ENCODE data around the gene CAPG. TPM values are rescaled to one million over a fixed set of nuclear protein-coding genes. Genes with fewer than 3 reads are reported as not detected.

The CAPG gene
- polyA plus RNA-seq, 2 of the 4 experiments (the other 2 are of a cell fraction) = 57.5 to 81.0 TPM

DNA sequence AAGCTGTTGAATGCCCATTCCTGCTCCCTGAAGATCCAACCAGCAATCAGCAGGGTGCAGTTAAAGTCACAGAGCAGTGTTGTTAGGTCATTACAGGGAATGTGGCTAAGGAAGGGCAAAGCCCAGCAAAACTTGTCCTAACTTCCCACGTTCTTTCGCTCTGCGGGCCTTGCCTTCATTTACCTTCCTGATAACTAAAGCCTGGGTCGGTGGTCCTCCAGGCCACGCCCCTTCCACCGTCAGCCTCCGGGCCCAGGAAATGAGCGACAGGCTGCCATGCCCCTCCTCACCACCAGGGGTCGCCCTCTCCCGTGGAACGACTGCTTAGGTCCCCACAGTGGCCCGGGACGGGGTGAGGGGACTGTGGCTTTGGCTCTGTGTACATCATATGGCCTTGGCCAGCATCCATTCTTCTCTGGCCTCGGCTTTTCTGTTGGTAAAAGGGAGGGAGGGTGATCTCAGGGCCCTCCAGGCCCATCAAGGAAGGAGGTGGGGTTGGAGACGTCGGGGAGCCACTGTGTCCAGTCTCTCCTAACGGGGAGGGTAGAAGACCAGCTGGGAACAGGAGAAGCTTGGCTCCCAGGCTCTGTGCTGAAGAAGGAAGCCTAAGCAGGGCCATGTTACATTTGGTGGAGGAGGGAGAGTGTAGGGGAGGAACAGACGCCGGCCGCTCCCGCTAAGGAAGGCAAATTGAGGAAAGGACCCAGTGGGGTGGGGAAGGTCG, 10.5 kb upstream of the CAPG start:
- Histone ChIP-seq H3K4me2 (peak overlapping the region; percentile 93), H3K27ac (peak overlapping the region; percentile 96 to 98), H3K4me1 (peaks cover 44% of the 10 kb centered on the region), H3K4me3 (peak overlapping the region; percentile 16; the same call in 1 of the 3 replicates), H3K9me3 (no peaks in the 10 kb centered on the region)
- no peak for FAIRE-seq
- peak; percentile 92 to 97 for DNase-seq (ENCODE audit: low read depth in 1 of 2, low spot score in 1 of 2)
- ChIA-PET CTCF (interaction anchor here (0.5 to 41.9 kb wide), 59 partner anchors 9 to 691 kb away, joined by 3 to 1185 read pairs (median 5); partner anchors contain the start of genes C2orf68, ELMOD3, GGCX and MAT2A), POLR2A (interaction anchor here (0.7 to 11.7 kb wide), 11 partner anchors 11 to 191 kb away, joined by 3 to 261 read pairs (median 5); partner anchors contain the start of genes C2orf68, GGCX and MAT2A)
- peak; percentile 57 to 70 for ATAC-seq
- 2% methylated on average over 22 of the region's 22 CpGs for WGBS (ENCODE audit: missing lambda C conversion rate)
- no peak for TF ChIP-seq NR3C1 (IDR thresholded peaks at IDR 0.05)
- TF ChIP-seq EHF (CRISPR knock-in tag; IDR thresholded peaks at IDR 0.05) = no peak
- TF ChIP-seq TP53 (CRISPR knock-in tag; IDR thresholded peaks at IDR 0.05) = no peak
- no peak for TF ChIP-seq FOXS1 (CRISPR knock-in tag; IDR thresholded peaks at IDR 0.05)
- TF ChIP-seq CHD2 (IDR thresholded peaks at IDR 0.05; ENCODE audit: low read length, partially characterized antibody) = no peak
- TF ChIP-seq TFCP2L1 (CRISPR knock-in tag; IDR thresholded peaks at IDR 0.05) = peak; percentile 8; the same call in 1 of the 2 replicates
- no peak for TF ChIP-seq KDM1A (IDR thresholded peaks at IDR 0.05; ENCODE audit: low read depth)
- TF ChIP-seq, protein P1, sequence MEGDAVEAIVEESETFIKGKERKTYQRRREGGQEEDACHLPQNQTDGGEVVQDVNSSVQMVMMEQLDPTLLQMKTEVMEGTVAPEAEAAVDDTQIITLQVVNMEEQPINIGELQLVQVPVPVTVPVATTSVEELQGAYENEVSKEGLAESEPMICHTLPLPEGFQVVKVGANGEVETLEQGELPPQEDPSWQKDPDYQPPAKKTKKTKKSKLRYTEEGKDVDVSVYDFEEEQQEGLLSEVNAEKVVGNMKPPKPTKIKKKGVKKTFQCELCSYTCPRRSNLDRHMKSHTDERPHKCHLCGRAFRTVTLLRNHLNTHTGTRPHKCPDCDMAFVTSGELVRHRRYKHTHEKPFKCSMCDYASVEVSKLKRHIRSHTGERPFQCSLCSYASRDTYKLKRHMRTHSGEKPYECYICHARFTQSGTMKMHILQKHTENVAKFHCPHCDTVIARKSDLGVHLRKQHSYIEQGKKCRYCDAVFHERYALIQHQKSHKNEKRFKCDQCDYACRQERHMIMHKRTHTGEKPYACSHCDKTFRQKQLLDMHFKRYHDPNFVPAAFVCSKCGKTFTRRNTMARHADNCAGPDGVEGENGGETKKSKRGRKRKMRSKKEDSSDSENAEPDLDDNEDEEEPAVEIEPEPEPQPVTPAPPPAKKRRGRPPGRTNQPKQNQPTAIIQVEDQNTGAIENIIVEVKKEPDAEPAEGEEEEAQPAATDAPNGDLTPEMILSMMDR (IDR thresholded peaks at IDR 0.05) = peak; percentile 99
- no peak; the same call in 1 of the 2 replicates for TF ChIP-seq CHD4 (IDR thresholded peaks at IDR 0.05; ENCODE audit: borderline replicate concordance)
- TF ChIP-seq, protein P2, sequence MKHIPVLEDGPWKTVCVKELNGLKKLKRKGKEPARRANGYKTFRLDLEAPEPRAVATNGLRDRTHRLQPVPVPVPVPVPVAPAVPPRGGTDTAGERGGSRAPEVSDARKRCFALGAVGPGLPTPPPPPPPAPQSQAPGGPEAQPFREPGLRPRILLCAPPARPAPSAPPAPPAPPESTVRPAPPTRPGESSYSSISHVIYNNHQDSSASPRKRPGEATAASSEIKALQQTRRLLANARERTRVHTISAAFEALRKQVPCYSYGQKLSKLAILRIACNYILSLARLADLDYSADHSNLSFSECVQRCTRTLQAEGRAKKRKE (CRISPR knock-in tag; IDR thresholded peaks at IDR 0.05; ENCODE audit: low read depth) = no peak
- TF ChIP-seq FOSB (CRISPR knock-in tag; IDR thresholded peaks at IDR 0.05) = no peak
- TF ChIP-seq RFX5 (IDR thresholded peaks at IDR 0.05) = peak; percentile 46; the same call in 1 of the 2 replicates
- TF ChIP-seq, protein P3, sequence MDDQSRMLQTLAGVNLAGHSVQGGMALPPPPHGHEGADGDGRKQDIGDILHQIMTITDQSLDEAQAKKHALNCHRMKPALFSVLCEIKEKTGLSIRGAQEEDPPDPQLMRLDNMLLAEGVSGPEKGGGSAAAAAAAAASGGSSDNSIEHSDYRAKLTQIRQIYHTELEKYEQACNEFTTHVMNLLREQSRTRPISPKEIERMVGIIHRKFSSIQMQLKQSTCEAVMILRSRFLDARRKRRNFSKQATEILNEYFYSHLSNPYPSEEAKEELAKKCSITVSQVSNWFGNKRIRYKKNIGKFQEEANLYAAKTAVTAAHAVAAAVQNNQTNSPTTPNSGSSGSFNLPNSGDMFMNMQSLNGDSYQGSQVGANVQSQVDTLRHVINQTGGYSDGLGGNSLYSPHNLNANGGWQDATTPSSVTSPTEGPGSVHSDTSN (IDR thresholded peaks at IDR 0.05) = no peak
- TF ChIP-seq HOXA7 (CRISPR knock-in tag; IDR thresholded peaks at IDR 0.05) = 0 out of 2 replicates have a peak, but pooled peaks have one; percentile 42
- TF ChIP-seq ZFP36 (IDR thresholded peaks at IDR 0.05; ENCODE audit: borderline replicate concordance, partially characterized antibody) = no peak
- no peak for TF ChIP-seq EP300 (IDR thresholded peaks at IDR 0.05)
- TF ChIP-seq, protein P4, sequence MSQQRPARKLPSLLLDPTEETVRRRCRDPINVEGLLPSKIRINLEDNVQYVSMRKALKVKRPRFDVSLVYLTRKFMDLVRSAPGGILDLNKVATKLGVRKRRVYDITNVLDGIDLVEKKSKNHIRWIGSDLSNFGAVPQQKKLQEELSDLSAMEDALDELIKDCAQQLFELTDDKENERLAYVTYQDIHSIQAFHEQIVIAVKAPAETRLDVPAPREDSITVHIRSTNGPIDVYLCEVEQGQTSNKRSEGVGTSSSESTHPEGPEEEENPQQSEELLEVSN (IDR thresholded peaks at IDR 0.05; ENCODE audit: borderline replicate concordance, low read depth) = no peak
- TF ChIP-seq ESRRA (IDR thresholded peaks at IDR 0.05; ENCODE audit: borderline replicate concordance, low read length) = no peak
- no peak for TF ChIP-seq SREBF2 (IDR thresholded peaks at IDR 0.05)
- TF ChIP-seq, protein P5, sequence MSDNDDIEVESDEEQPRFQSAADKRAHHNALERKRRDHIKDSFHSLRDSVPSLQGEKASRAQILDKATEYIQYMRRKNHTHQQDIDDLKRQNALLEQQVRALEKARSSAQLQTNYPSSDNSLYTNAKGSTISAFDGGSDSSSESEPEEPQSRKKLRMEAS (IDR thresholded peaks at IDR 0.05) = no peak
- 0 out of 2 replicates have a peak, but pooled peaks have one; percentile 87 for TF ChIP-seq HEYL (CRISPR knock-in tag; IDR thresholded peaks at IDR 0.05)
- TF ChIP-seq, protein P6, sequence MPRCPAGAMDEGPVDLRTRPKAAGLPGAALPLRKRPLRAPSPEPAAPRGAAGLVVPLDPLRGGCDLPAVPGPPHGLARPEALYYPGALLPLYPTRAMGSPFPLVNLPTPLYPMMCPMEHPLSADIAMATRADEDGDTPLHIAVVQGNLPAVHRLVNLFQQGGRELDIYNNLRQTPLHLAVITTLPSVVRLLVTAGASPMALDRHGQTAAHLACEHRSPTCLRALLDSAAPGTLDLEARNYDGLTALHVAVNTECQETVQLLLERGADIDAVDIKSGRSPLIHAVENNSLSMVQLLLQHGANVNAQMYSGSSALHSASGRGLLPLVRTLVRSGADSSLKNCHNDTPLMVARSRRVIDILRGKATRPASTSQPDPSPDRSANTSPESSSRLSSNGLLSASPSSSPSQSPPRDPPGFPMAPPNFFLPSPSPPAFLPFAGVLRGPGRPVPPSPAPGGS (IDR thresholded peaks at IDR 0.05) = no peak
- TF ChIP-seq CBX2 (IDR thresholded peaks at IDR 0.05; ENCODE audit: borderline replicate concordance, low read depth) = no peak
- no peak for TF ChIP-seq JUNB (IDR thresholded peaks at IDR 0.05)
- TF ChIP-seq BHLHE40 (IDR thresholded peaks at IDR 0.05; ENCODE audit: low read depth, low read length) = 0 out of 2 replicates have a peak, but pooled peaks have one; percentile 24
- TF ChIP-seq RAD21 (conservative IDR thresholded peaks at IDR 0.05 in 1 of 2, IDR thresholded peaks at IDR 0.05 in 1 of 2) = peak; percentile 100
- TF ChIP-seq, protein P7, sequence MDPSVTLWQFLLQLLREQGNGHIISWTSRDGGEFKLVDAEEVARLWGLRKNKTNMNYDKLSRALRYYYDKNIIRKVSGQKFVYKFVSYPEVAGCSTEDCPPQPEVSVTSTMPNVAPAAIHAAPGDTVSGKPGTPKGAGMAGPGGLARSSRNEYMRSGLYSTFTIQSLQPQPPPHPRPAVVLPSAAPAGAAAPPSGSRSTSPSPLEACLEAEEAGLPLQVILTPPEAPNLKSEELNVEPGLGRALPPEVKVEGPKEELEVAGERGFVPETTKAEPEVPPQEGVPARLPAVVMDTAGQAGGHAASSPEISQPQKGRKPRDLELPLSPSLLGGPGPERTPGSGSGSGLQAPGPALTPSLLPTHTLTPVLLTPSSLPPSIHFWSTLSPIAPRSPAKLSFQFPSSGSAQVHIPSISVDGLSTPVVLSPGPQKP (IDR thresholded peaks at IDR 0.05; ENCODE audit: low read depth, low read length) = no peak
- TF ChIP-seq, protein P8, sequence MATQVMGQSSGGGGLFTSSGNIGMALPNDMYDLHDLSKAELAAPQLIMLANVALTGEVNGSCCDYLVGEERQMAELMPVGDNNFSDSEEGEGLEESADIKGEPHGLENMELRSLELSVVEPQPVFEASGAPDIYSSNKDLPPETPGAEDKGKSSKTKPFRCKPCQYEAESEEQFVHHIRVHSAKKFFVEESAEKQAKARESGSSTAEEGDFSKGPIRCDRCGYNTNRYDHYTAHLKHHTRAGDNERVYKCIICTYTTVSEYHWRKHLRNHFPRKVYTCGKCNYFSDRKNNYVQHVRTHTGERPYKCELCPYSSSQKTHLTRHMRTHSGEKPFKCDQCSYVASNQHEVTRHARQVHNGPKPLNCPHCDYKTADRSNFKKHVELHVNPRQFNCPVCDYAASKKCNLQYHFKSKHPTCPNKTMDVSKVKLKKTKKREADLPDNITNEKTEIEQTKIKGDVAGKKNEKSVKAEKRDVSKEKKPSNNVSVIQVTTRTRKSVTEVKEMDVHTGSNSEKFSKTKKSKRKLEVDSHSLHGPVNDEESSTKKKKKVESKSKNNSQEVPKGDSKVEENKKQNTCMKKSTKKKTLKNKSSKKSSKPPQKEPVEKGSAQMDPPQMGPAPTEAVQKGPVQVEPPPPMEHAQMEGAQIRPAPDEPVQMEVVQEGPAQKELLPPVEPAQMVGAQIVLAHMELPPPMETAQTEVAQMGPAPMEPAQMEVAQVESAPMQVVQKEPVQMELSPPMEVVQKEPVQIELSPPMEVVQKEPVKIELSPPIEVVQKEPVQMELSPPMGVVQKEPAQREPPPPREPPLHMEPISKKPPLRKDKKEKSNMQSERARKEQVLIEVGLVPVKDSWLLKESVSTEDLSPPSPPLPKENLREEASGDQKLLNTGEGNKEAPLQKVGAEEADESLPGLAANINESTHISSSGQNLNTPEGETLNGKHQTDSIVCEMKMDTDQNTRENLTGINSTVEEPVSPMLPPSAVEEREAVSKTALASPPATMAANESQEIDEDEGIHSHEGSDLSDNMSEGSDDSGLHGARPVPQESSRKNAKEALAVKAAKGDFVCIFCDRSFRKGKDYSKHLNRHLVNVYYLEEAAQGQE (IDR thresholded peaks at IDR 0.05) = no peak
- TF ChIP-seq NFE2L2 (conservative IDR thresholded peaks at IDR 0.05; ENCODE audit: low read length) = no peak
